Keratinocyte (primary cell): ENCODE results near the gene HYDIN. TPM values are rescaled to one million over a fixed set of nuclear protein-coding genes. Genes with fewer than 3 reads are reported as not detected.

Experiments
- DNase-seq: peaks from one replicate; pipeline ENCODE4 v3.0.0-alpha.2; 2011; ENCODE audit warnings: low read depth, missing footprints, low spot score
- FAIRE-seq: peaks from 2 replicates; lab custom pipeline; 2011; peaks lifted over from hg19 to GRCh38; lab: Jason Lieb, UNC
- H2AFZ ChIP-seq: 2 replicates; pipeline ENCODE4 v1.6.0; 2012; ENCODE audit warnings: low read length, control low read depth, inconsistent platforms; ENCODE audit not compliant: control insufficient read depth
- H3K27ac ChIP-seq: 2 replicates; pipeline ENCODE4 v1.5.1; 2011; ENCODE audit warnings: low read length; ENCODE audit not compliant: control insufficient read depth, insufficient read depth
- H3K27me3 ChIP-seq: 3 replicates; pipeline ENCODE4 v1.6.0; 2011; ENCODE audit warnings: low read length; ENCODE audit not compliant: control insufficient read depth, insufficient read depth; ENCODE audit errors: extremely low read depth
- H3K36me3 ChIP-seq, 2 experiments: 2 replicates in 1 of 2; 3 replicates in 1 of 2; pipeline ENCODE4 v1.5.1; 2011; ENCODE audit warnings: low read length in 2 of 2, mild to moderate bottlenecking in 1 of 2; ENCODE audit not compliant: control insufficient read depth in 2 of 2, insufficient read depth in 2 of 2; ENCODE audit errors: extremely low read depth in 1 of 2
- H3K4me1 ChIP-seq: 3 replicates; pipeline ENCODE4 v1.5.1; 2011; ENCODE audit warnings: low read length; ENCODE audit not compliant: control insufficient read depth, insufficient read depth; ENCODE audit errors: extremely low read depth
- H3K4me2 ChIP-seq: 3 replicates; pipeline ENCODE4 v1.6.0; 2011; ENCODE audit warnings: low read depth, low read length; ENCODE audit not compliant: control insufficient read depth, insufficient read depth; ENCODE audit errors: extremely low read depth
- H3K4me3 ChIP-seq, 3 experiments: fragments of 200-600 bp in 1 of 3; sonication (generic) in 1 of 3; 2 replicates in 2 of 3; 3 replicates in 1 of 3; pipeline ENCODE4 v1.5.1; 2011 to 2016; ENCODE audit warnings: low read length in 3 of 3, mild to moderate bottlenecking in 3 of 3, control low read depth in 2 of 3, inconsistent platforms in 1 of 3, low read depth in 1 of 3, mixed read lengths in 1 of 3, mixed run types in 1 of 3, moderate library complexity in 1 of 3; ENCODE audit not compliant: control insufficient read depth in 2 of 3, insufficient read depth in 2 of 3; ENCODE audit errors: extremely low read depth in 1 of 3
- H3K79me2 ChIP-seq: 2 replicates; pipeline ENCODE4 v1.6.0; 2012; ENCODE audit warnings: low read length; ENCODE audit not compliant: control insufficient read depth, insufficient read depth
- H3K9ac ChIP-seq: 3 replicates; pipeline ENCODE4 v1.6.0; 2011; ENCODE audit warnings: low read length; ENCODE audit not compliant: control insufficient read depth, insufficient read depth; ENCODE audit errors: extremely low read depth
- H3K9me1 ChIP-seq: 3 replicates; pipeline ENCODE4 v1.6.0; 2011; ENCODE audit warnings: low read length; ENCODE audit not compliant: control insufficient read depth, insufficient read depth; ENCODE audit errors: extremely low read depth
- H3K9me3 ChIP-seq: 2 replicates; pipeline ENCODE4 v1.5.1; 2012; ENCODE audit warnings: low read depth, low read length; ENCODE audit not compliant: control insufficient read depth
- H4K20me1 ChIP-seq: 3 replicates; pipeline ENCODE4 v1.6.0; 2011; ENCODE audit warnings: low read length; ENCODE audit not compliant: control insufficient read depth, insufficient read depth; ENCODE audit errors: extremely low read depth
- EZH2 ChIP-seq: IDR thresholded peaks from one replicate; pipeline ENCODE4 v1.6.1; 2012; ENCODE audit warnings: inconsistent platforms, mild to moderate bottlenecking, low read length, moderate library complexity
- dilution Hi-C: fragments of 300-500 bp; cut with MboI; formaldehyde crosslinking; loops from one replicate; pipeline ENCODE4 v1.7.0; 2020; ENCODE audit warnings: low sequenced_read_pairs; ENCODE audit not compliant: extremely low pct_ligation_motif_present
- polyA plus RNA-seq, 5 experiments: library from polyadenylated mRNA; depleted of rRNA in 3 of 5; stranded (reverse) in 3 of 5; stranded (forward) in 1 of 5; unstranded in 1 of 5; fragments of >200 nt; gene quantifications; 1 replicate in 1 of 5; 2 replicates in 3 of 5; 3 replicates in 1 of 5; pipeline versions ENCODE4 v1.2.1 to v1.2.3, GENCODE V29; 2011 to 2012; ENCODE audit warnings: missing spikeins in 2 of 5, low read depth in 1 of 5, low replicate concordance in 1 of 5
- TF ChIP-seq, protein P1 (sequence below), 3 experiments: IDR thresholded peaks in 1 of 3; conservative IDR thresholded peaks in 1 of 3; optimal IDR thresholded peaks in 1 of 3; 2 replicates in 2 of 3; 3 replicates in 1 of 3; pipeline versions ENCODE3 to v1.5.1; 2011; ENCODE audit warnings: low read length in 3 of 3, mild to moderate bottlenecking in 3 of 3, moderate library complexity in 2 of 3, control low read depth in 1 of 3, inconsistent platforms in 1 of 3; ENCODE audit not compliant: insufficient read depth in 2 of 3; ENCODE audit errors: extremely low read depth in 1 of 3

HYDIN gene
- polyA plus RNA-seq, 1 donor (not counting 4 experiments of a cell fraction or from before 2014, with no cell fraction given) = 0.49 TPM

GRCh38 chr16:70777496-70777895 lies 453.0 kb downstream of the HYDIN start:
- no peak overlapping the region for H3K27ac ChIP-seq
- H3K9me1 ChIP-seq = no peaks in the 10 kb centered on the region
- FAIRE-seq (no peak), DNase-seq (no peak)
- H3K36me3 ChIP-seq = peaks cover 11 to 26% of the 10 kb centered on the region in 2 experiments
- no peak overlapping the region for H3K4me3 ChIP-seq
- H3K4me2 ChIP-seq = no peak overlapping the region
- no peaks in the 10 kb centered on the region for H3K9me3 ChIP-seq
- H3K4me1 ChIP-seq = peaks cover 2% of the 10 kb centered on the region
- no peak overlapping the region for H2AFZ ChIP-seq
- H4K20me1 ChIP-seq = peaks cover 4% of the 10 kb centered on the region
- dilution Hi-C loops = no loop called here
- no peak overlapping the region for H3K9ac ChIP-seq
- H3K79me2 ChIP-seq = no peaks in the 10 kb centered on the region
- TF ChIP-seq, protein P1, sequence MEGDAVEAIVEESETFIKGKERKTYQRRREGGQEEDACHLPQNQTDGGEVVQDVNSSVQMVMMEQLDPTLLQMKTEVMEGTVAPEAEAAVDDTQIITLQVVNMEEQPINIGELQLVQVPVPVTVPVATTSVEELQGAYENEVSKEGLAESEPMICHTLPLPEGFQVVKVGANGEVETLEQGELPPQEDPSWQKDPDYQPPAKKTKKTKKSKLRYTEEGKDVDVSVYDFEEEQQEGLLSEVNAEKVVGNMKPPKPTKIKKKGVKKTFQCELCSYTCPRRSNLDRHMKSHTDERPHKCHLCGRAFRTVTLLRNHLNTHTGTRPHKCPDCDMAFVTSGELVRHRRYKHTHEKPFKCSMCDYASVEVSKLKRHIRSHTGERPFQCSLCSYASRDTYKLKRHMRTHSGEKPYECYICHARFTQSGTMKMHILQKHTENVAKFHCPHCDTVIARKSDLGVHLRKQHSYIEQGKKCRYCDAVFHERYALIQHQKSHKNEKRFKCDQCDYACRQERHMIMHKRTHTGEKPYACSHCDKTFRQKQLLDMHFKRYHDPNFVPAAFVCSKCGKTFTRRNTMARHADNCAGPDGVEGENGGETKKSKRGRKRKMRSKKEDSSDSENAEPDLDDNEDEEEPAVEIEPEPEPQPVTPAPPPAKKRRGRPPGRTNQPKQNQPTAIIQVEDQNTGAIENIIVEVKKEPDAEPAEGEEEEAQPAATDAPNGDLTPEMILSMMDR (optimal IDR thresholded peaks at IDR 0.05 in 1 of 3, IDR thresholded peaks at IDR 0.05 in 1 of 3, conservative IDR thresholded peaks at IDR 0.05 in 1 of 3; ENCODE audit: extremely low read depth in 1 of 3, insufficient read depth in 2 of 3, low read length in 3 of 3) = no peak
- no peak for TF ChIP-seq EZH2
- no peaks in the 10 kb centered on the region for H3K27me3 ChIP-seq

DNA sequence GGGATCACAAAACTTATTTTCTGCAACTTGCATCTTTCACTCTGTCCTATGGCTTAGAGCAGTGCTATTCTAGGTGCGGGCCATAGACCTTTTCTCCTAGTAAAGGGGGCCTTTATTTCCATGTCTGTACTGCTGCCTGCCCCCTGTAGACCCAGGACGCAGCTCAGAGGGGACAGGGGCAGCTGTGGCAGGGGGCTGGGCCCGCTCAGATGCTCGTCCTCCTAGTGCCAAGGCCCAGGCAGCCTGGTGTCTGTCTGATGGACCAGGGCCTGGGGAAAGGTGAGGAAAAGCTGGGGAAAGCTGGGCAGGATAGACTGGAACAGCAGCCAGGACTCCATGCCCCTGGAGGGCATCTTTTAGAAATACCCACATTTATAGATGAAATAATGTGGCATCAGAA lies 455.1 kb downstream of the HYDIN start:
- no peak overlapping the region for H3K9ac ChIP-seq
- peaks cover 4% of the 10 kb centered on the region for H4K20me1 ChIP-seq
- TF ChIP-seq, protein P1 (optimal IDR thresholded peaks at IDR 0.05 in 1 of 3, IDR thresholded peaks at IDR 0.05 in 1 of 3, conservative IDR thresholded peaks at IDR 0.05 in 1 of 3; ENCODE audit: extremely low read depth in 1 of 3, insufficient read depth in 2 of 3, low read length in 3 of 3) = no peak
- TF ChIP-seq EZH2 = no peak
- peaks cover 8 to 13% of the 10 kb centered on the region in 2 experiments for H3K36me3 ChIP-seq
- H3K4me1 ChIP-seq = peaks cover 6% of the 10 kb centered on the region
- no peak for DNase-seq
- H3K27me3 ChIP-seq = no peaks in the 10 kb centered on the region
- no peaks in the 10 kb centered on the region for H3K79me2 ChIP-seq
- H3K4me2 ChIP-seq = no peak overlapping the region
- no peak overlapping the region for H2AFZ ChIP-seq
- no peaks in the 10 kb centered on the region for H3K9me3 ChIP-seq
- H3K9me1 ChIP-seq = no peaks in the 10 kb centered on the region
- H3K27ac ChIP-seq = no peak overlapping the region
- no peak for FAIRE-seq
- H3K4me3 ChIP-seq = no peak overlapping the region
- dilution Hi-C loops = no loop called here
